Measurements from ENCODE around the gene SLC66A2.

Gene SLC66A2

DNA sequence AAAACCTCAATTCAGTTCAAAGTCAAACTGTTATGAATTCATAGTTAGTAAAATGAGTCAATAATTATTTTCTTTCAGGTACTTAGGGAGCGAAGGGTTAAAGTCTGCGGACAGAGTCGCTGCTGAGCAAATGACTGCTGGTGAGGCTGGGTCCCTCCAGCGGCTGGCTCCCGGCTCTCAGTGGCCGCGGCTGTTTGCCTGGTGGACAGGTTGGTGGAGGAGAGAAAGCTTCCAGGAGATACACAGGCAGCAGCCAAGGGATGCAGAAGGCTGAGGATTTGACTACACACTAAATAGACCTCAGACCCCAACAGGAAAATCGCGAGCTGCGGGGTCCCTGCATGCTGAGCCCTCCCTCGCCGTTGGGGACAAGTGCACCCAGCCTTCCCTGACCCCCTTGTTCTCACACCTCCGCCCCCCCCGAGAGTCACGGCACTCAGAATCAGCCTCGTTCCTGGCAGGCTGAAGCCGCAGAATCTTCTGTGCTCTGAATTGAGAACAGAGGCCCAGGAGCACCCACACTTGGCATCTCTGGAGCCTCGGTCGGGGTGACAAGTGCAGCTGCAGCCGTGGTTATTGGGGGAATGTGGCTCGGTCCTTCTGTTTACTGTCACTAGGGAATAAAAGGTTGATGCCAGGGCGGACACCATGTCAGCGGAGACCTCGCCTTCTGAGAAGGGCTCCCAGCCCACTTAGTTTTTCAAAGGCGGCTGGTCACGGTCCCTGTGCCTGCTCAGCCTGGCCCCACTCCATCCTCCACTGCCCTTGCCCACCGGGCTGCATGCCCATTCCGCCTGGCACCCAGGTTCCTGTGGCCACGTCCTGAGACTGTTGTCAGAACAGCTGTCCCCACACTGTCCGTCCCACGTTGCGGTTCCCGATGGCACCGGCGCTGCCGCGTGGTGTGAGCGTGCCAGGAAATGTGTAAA, 74.0 kb downstream of the SLC66A2 start:
- TF ChIP-seq GATA2 (IDR thresholded peaks at IDR 0.05; ENCODE audit: low read depth, low read length) (no peak), GATA3 (IDR thresholded peaks at IDR 0.05; ENCODE audit: low read depth, low read length) (no peak)

DNA sequence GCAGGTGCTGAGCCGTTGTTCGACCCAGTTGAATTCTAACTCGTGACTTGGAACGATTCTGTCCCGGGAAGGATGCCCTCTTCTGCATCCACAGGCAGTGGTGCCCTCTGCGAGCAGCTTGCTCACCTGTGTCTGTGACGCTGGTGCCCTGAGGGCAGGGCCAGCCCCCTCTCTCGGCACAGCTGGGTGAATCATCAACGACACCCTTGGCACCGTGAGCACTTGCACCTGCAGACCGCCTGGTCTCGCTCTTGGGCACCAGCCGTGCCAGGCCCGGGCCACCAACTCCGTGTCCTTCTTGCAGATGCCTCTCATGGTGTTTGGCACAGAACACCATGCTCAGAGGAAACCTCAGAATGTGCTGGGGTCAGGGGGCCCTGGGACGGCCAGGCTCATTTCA, 75.0 kb downstream of the SLC66A2 start:
- no peak for TF ChIP-seq GATA2 (IDR thresholded peaks at IDR 0.05; ENCODE audit: low read depth, low read length)
- no peak for TF ChIP-seq GATA3 (IDR thresholded peaks at IDR 0.05; ENCODE audit: low read depth, low read length)

DNA sequence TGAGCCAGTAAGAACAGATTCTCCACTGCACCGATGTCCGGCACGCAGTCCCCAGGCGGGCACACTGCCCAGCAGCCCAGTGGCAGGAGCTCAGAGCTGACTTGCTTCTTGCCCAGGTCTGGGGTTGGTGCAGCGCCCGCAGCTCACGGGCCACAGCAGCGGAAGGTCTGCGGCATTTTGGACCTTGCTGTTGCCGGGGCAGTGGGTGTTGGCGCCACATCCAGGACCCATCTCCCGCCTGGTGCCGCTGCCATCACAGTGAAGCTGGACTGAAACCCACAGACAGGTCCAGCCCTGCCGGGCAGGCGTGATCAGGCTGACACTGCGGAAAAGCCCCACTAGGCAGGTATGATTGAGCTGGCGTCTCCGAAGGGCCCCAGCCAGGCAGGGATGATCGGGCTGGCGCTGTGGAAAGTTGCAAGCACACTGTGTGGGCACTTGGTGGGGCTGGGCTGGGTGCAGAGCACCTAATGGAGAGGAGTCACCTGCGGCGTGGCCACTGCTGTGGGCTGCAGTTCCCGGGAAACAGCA, 75.5 kb downstream of the SLC66A2 start:
- TF ChIP-seq GATA3 (IDR thresholded peaks at IDR 0.05; ENCODE audit: low read depth, low read length) (no peak), GATA2 (IDR thresholded peaks at IDR 0.05; ENCODE audit: low read depth, low read length) (no peak)

DNA sequence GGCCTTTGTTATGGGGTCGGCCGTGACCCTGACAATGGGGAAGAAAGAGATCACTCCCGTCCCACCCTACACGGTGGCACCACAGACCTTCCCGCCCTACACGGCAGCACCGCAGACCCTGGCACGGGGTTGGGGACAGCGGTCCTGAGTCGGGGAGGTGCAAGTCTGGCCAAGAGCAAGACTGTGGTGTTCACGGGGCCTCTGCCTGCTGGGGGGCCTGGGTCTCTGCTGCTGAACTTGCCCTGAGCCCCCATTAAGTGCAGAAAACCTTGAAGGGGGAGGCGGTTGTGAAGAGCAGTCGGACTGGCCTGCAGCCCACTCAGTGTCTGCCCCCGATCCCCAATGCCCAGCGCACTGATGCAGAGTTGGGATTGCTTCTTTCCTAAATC, 75.9 kb downstream of the SLC66A2 start:
- TF ChIP-seq GATA3 (IDR thresholded peaks at IDR 0.05; ENCODE audit: low read depth, low read length) = no peak
- TF ChIP-seq GATA2 (IDR thresholded peaks at IDR 0.05; ENCODE audit: low read depth, low read length) = no peak

DNA sequence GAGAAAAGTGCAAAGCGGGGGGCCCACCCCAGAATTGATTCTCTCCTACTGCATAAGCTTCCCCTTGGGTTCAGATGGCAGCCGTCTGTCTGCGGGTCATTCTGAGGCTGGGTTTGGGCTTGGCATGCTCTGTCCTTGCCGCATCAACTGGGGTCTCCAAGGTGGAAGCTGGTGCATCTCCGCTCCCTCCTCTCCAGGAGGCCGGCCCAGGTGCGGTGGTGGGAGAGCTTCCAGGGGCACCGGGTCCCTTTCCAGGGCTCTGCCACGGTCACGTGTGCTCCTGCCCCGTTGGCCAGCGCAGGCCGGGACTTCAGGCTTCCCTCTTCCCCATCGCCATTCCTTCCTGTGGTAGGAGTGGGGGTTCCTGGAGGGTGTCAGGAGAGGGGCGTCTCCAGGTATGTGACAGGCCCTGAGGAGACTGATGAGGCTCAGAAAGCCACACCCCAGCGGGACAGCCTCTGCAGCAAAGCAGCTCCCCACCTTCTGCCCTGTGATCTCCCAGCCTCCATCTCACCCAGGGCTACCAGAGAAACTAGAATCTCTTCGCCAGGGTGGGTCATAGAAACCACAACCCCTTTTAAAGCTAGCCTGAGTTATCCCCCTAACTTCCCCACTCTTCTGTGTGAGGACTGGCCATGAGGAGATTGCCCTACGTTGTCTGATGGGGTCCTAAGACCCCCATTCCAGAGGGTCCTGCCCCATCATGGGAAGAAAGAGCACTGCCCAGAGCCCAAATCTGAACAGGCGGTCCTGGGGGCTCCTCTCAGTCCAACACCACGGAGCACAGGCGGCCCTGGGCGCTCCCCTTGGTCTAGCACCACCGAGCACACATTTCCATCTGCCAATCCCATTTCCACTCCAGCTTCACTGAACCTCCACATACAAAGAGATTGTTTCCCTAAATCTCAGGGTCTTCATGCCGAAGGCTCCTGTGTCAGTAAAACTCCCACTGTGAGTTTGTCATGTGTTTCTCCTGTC, 76.6 kb downstream of the SLC66A2 start:
- no peak for TF ChIP-seq GATA2 (IDR thresholded peaks at IDR 0.05; ENCODE audit: low read depth, low read length)

DNA sequence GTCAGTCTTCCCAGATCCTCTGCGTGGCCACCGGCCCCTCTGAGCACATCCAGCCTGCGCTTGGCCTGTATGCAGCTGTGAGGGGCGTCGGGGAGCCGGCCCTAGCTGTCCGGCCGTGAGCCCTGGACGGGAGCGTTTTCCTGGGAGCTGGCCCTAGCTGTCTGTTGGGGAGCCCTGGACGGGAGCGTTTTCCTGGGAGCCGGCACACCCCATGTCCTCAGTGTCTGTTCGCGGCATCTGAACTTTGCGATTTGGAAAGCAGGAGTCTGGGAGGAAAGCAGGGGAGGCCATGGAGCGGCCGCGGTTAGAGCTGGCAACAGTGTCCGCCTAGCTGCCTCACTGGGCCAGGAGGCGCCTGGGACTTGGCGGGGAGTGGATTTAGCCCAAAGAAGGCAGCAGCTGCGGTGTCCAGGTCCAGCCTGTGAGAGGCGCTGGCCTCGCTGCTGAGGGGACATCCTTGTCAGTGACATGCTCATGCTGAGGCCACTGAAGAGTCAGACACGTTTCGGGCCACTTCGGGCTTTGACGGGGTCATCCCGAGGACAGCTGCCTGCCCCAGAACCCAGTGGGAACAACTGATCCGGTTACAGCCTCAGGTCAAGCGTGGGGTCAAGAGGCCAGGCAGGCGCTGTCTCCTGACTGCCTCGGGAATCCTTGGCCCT, 77.9 kb downstream of the SLC66A2 start:
- no peak for TF ChIP-seq GATA3 (IDR thresholded peaks at IDR 0.05; ENCODE audit: low read depth, low read length)
- no peak for TF ChIP-seq GATA2 (IDR thresholded peaks at IDR 0.05; ENCODE audit: low read depth, low read length)

DNA sequence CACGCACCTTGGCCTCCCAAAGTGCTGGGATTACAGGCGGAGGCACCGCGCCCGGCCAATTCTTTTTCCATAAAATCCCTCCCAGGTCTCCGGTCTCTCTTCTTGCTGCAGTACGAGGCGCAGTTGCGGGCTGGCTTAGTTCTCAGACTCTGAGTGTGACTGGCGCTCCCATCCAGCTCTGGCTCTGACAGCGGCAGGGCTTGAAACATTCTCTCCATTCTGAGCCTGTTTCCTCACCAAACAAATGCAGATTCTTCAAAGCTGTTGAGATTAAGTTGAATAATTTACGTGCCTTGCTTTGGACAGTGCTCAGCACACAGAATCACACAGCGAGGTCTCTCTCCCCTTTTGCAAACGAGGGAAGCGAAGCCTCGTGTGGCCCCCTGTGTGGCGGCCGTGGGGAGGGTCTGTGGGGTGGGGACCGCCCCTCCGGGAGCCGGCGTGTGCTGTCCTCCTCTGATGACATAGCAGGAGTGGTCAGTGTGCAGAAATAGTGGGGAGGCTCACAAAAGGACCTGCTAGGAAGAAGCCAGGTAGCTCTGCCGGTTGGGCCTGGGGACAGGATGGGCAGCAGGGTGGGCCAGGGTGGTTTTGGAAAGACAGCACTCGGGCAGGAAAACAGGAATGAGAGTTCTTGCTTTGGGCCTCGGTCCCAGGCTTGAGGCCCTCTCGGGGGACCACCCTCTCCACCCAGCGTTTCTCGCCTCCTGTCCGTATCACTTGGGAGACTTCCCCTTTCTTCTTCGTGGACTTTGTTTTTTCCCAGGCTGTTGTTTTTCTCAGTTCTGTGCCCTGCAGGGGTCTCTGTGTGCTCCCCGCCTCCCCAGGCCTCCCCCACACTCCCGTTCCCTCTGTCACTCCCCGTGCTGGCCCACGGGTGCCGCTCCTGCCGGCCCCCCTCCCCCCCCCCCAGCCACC, 78.7 kb downstream of the SLC66A2 start:
- TF ChIP-seq GATA2 (IDR thresholded peaks at IDR 0.05; ENCODE audit: low read depth, low read length) (no peak), GATA3 (IDR thresholded peaks at IDR 0.05; ENCODE audit: low read depth, low read length) (no peak)

DNA sequence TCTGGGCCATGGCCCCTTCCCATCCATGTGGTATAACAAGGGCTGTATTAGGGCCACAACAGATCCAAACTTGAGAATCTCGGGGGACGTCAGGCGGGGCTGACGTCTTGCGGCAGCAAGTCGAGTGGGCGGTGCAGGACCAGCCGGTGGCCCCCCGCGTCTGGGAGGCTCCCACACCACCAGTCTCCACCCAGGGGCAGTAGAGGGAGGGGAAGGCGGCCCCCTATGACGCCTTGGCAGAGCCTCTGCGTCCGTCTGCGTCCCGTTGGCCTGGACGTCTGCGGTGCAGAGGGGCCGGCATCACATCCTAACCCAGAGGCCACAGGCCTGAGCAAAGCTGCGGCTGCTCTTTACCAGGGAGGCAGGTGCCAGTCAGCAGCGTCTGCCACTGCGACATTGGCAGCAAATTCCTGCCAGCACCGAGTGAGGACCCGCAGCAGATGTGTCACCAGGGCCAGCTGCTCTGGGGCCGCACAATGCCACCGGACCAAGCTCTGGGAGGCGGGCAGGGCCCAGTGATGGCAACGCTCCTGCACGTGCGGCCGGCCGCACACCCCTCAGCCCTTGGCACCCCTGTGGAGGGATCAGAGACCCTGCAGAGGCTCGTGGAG, 79.9 kb downstream of the SLC66A2 start:
- no peak for TF ChIP-seq GATA2 (IDR thresholded peaks at IDR 0.05; ENCODE audit: low read depth, low read length)
- no peak for TF ChIP-seq GATA3 (IDR thresholded peaks at IDR 0.05; ENCODE audit: low read depth, low read length)

DNA sequence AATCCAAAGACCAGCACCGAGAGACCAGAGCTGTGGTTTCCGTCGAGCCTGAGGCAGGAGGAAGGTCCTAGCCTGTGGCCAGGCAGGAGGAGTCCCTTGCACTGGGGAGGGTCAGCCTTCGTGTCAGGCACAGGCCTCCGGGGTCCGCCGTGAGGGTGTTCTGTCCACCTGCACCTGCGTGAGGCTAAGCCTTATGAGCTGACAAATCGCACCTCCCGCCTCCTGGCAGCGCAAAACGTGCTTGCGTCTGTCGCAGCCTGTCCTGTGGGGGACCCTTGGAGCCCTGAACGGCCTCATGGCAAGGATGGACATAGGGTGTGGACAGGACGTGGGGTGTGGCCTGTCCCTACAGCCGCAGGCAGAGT, 80.4 kb downstream of the SLC66A2 start:
- TF ChIP-seq GATA3 (IDR thresholded peaks at IDR 0.05; ENCODE audit: low read depth, low read length) (no peak), GATA2 (IDR thresholded peaks at IDR 0.05; ENCODE audit: low read depth, low read length) (no peak)

DNA sequence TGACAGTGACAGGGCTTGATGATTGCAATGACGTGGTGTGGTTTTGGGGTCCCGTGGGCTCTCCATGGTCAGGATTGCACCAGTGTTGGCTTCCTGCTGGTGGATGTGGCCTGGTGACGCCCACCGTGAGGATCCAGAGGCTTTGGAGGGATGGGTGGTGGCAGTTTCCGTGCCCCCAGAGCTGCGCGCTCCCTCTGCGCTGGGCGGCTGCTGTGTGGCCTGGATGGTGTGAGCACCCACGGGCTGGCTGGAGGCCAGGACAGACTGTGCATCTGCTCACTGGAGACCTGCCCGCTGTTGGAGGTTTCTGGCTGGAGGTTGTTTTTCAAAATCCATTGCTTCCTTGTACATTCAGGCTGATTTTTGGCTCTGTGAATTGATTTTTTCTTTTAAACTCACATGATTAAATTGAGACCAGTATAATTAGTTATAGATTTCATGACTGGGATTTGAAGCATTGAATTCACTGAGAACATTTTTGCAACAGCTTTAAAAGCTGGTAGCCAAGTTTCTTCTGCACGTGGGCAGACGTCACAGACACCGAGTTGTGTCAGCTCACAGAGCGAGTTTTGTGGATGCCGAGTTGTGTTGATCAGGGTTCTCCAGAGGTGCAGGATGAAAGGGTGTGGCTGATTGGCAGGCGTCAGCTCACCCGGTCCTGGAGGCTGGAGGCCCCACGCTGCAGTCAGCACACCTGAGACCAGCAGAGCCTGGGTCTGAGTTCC, 81.0 kb downstream of the SLC66A2 start:
- TF ChIP-seq GATA2 (IDR thresholded peaks at IDR 0.05; ENCODE audit: low read depth, low read length) (no peak), GATA3 (IDR thresholded peaks at IDR 0.05; ENCODE audit: low read depth, low read length) (no peak)

DNA sequence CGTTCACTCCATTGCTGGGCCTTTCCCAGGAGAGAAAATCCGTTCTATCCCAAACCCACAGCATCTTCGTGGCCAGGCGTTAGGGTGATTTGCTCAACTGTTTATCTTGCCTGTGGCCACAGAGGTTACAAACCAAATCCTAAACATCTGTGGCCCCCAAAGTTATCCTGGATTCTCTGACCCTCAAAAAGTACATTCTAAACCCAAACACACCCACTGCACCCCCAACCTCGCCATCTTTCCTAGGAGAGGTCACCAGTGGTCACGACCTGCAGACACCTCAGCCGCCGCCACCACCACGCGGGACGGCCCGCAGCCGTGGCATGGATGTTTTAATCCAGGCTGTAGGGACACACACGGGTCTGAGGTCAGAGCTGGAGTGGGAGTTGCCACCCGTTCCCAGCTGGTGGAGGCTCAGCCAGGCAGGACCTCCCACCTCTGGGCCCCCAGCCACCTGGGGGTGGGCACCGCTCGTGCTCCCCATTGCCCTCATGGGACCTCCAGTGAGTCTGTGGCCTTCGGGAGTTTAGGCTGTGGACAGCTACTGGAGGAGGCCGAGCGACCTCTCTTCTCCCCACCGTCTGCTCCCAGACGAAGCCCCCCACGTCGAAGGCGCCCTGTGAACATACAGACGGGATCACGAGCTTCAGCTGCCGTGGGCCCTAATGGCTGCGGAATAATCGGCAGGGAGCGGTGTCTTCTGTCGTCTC, 81.7 kb downstream of the SLC66A2 start:
- no peak for TF ChIP-seq GATA3 (IDR thresholded peaks at IDR 0.05; ENCODE audit: low read depth, low read length)
- TF ChIP-seq GATA2 (IDR thresholded peaks at IDR 0.05; ENCODE audit: low read depth, low read length) = no peak
